Measurements from ENCODE around the gene LIPC. TPM values are rescaled to one million over a fixed set of nuclear protein-coding genes. Genes with fewer than 3 reads are reported as not detected.

The LIPC gene
- total and polyA plus RNA-seq, 2 donors, result 2.0 to 2.4 TPM

- Histone ChIP-seq H3K4me3 (ENCODE audit: low read length in 2 of 2) (no peak overlapping the region), H3K27me3 (ENCODE audit: control insufficient read depth in 2 of 2, insufficient read depth in 1 of 2, low read length in 1 of 2) (no peaks in the 10 kb centered on the region), H3K36me3 (ENCODE audit: control insufficient read depth in 2 of 2, insufficient read depth in 2 of 2, low read length in 1 of 2) (no peaks in the 10 kb centered on the region), H3K4me1 (ENCODE audit: control insufficient read depth in 2 of 2, insufficient read depth in 2 of 2, low read length in 2 of 2) (peaks cover 23 to 61% of the 10 kb centered on the region in 2 donors), H3K27ac (ENCODE audit: low read depth in 1 of 2, low read length in 1 of 2) (no peak overlapping the region), H3K9me3 (ENCODE audit: control insufficient read depth in 2 of 2, insufficient read depth in 1 of 2, low read length in 1 of 2) (peaks cover 0 to 6% of the 10 kb centered on the region in 2 donors)
- no peak for DNase-seq (ENCODE audit: low read depth in 6 of 9, low spot score in 9 of 9)
- 97% methylated on average over 11 of the region's 11 CpGs for WGBS
Observed at GRCh38 chr15:58469432-58470353, 37.9 kb downstream of the LIPC start.

DNA sequence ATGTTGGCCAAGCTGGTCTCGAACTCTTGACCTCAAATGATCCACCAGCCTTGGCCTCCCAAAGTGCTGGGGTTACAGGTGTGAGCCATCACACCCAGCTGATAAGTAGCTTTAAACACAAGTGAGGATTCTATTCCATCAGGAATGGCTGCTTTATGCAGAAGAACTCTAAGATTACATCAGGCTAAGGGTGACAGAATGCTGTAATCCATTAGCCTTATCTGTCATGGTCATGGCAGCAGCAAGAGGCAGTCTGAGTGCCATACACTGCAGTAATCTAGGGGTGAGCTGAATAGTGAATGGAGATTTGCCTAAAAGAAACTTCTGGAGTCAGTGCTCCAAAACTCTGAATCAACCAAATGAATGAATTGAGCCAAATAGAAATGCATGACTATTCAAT lies 39.6 kb downstream of the LIPC start:
- Histone ChIP-seq H3K27ac (ENCODE audit: low read depth in 1 of 2, low read length in 1 of 2) (no peak overlapping the region), H3K36me3 (ENCODE audit: control insufficient read depth in 2 of 2, insufficient read depth in 2 of 2, low read length in 1 of 2) (no peaks in the 10 kb centered on the region), H3K4me1 (ENCODE audit: control insufficient read depth in 2 of 2, insufficient read depth in 2 of 2, low read length in 2 of 2) (peaks cover 39 to 67% of the 10 kb centered on the region in 2 donors), H3K4me3 (ENCODE audit: low read length in 2 of 2) (no peak overlapping the region), H3K27me3 (ENCODE audit: control insufficient read depth in 2 of 2, insufficient read depth in 1 of 2, low read length in 1 of 2) (no peaks in the 10 kb centered on the region), H3K9me3 (ENCODE audit: control insufficient read depth in 2 of 2, insufficient read depth in 1 of 2, low read length in 1 of 2) (peaks cover 0 to 12% of the 10 kb centered on the region in 2 donors)
- DNase-seq (ENCODE audit: low read depth in 6 of 9, low spot score in 9 of 9), result no peak
- WGBS, result 97% methylated on average over 1 of the region's 1 CpG

DNA sequence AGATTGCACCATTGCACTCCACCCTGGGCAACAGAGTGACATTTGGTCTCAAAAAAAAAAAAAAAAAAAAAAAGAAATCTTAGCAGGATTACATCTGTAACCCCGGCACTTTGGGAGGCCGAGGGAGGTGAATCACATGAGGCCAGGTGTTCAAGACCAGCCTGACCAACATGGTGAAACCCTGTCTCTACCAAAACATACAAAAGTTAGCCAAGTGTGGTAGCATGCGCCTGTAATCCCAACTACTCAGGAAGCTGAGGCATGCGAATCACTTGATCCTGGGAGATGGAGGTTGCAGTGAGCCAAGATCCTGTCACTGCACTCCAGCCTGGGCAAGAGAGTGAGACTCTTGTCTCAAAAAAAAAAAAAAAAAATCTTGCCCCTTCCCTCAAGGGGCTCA lies 40.4 kb downstream of the LIPC start:
- no peak for DNase-seq (ENCODE audit: low read depth in 6 of 9, low spot score in 9 of 9)
- WGBS, result 95% methylated on average over 4 of the region's 4 CpGs
- H3K27ac ChIP-seq (ENCODE audit: low read depth in 1 of 2, low read length in 1 of 2), result peak overlapping the region in 1 of 2 donors; percentile 61
- peaks cover 48 to 73% of the 10 kb centered on the region in 2 donors for H3K4me1 ChIP-seq (ENCODE audit: control insufficient read depth in 2 of 2, insufficient read depth in 2 of 2, low read length in 2 of 2)
- no peak overlapping the region for H3K4me3 ChIP-seq (ENCODE audit: low read length in 2 of 2)
- no peaks in the 10 kb centered on the region for H3K27me3 ChIP-seq (ENCODE audit: control insufficient read depth in 2 of 2, insufficient read depth in 1 of 2, low read length in 1 of 2)
- H3K36me3 ChIP-seq (ENCODE audit: control insufficient read depth in 2 of 2, insufficient read depth in 2 of 2, low read length in 1 of 2), result no peaks in the 10 kb centered on the region
- H3K9me3 ChIP-seq (ENCODE audit: control insufficient read depth in 2 of 2, insufficient read depth in 1 of 2, low read length in 1 of 2), result peaks cover 0 to 12% of the 10 kb centered on the region in 2 donors

DNA sequence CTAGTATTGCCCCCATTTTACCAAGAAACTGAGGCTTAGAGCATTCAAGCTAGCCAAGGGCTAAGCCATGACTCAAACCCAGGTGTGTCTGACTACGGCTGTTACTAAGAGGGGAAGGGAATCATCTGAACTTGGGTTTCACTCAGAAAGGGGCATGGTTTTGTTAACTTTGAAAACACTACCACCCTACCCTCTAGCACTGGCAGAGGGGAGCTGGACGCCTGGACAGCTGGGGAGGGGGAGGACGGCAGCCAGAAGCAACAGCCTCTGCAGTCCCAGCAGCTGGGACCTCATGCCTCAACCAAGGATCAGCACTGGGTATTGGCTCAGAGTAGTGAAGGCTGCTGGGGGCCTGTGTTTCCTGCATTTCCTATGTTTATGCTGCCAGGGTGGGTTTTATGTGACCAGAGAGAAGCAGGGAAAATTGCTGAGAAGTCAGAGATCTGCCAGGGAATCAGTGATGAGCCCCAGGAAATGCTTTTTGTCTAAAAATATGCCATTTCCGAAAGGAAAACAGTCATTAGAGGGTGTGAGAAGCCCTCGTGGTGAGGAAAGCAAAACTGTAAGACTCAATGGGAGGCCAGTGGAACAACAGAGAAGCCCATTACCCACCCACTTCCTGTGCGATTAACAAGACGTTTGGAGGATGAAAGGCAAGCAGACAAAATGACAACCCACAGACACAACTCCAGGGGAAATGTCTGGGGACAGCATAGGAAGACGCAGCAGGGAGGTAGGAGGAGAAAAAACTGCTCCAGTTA lies 41.2 kb downstream of the LIPC start:
- peaks cover 53 to 77% of the 10 kb centered on the region in 2 donors for H3K4me1 ChIP-seq (ENCODE audit: control insufficient read depth in 2 of 2, insufficient read depth in 2 of 2, low read length in 2 of 2)
- H3K27ac ChIP-seq (ENCODE audit: low read depth in 1 of 2, low read length in 1 of 2), result peak overlapping the region; percentile 91 to 92
- 15% methylated on average over 8 of the region's 8 CpGs for WGBS
- H3K36me3 ChIP-seq (ENCODE audit: control insufficient read depth in 2 of 2, insufficient read depth in 2 of 2, low read length in 1 of 2), result no peaks in the 10 kb centered on the region
- peak in 7 of 9 donors; percentile 50 to 90 (median 74) for DNase-seq (ENCODE audit: low read depth in 6 of 9, low spot score in 9 of 9)
- peak overlapping the region in 1 of 2 donors; percentile 7 for H3K4me3 ChIP-seq (ENCODE audit: low read length in 2 of 2)
- H3K27me3 ChIP-seq (ENCODE audit: control insufficient read depth in 2 of 2, insufficient read depth in 1 of 2, low read length in 1 of 2), result no peaks in the 10 kb centered on the region
- H3K9me3 ChIP-seq (ENCODE audit: control insufficient read depth in 2 of 2, insufficient read depth in 1 of 2, low read length in 1 of 2), result peaks cover 0 to 12% of the 10 kb centered on the region in 2 donors

DNA sequence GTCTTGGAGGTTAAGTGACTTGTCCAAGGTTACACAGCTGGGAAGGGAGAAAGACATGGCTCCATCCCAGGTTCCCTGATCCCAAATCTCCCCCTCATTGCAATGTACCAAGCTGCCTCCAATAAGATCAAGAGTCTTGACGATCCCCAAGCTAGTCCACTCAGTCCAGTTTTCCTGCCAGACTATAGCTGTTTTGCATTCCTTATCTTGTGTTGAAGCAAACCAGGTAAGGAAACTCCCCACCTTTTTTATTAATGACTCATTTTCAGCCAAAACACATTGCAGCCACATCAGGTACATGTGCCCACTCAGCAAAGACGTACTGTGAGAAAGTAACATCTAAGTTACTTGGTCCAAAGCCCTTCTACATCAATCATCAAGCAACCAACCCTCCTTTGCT lies 41.9 kb downstream of the LIPC start:
- H3K27me3 ChIP-seq (ENCODE audit: control insufficient read depth in 2 of 2, insufficient read depth in 1 of 2, low read length in 1 of 2), result no peaks in the 10 kb centered on the region
- H3K27ac ChIP-seq (ENCODE audit: low read depth in 1 of 2, low read length in 1 of 2), result peak overlapping the region; percentile 74 to 91
- H3K4me3 ChIP-seq (ENCODE audit: low read length in 2 of 2), result no peak overlapping the region
- DNase-seq (ENCODE audit: low read depth in 6 of 9, low spot score in 9 of 9), result no peak
- peaks cover 0 to 10% of the 10 kb centered on the region in 2 donors for H3K9me3 ChIP-seq (ENCODE audit: control insufficient read depth in 2 of 2, insufficient read depth in 1 of 2, low read length in 1 of 2)
- peaks cover 53 to 80% of the 10 kb centered on the region in 2 donors for H3K4me1 ChIP-seq (ENCODE audit: control insufficient read depth in 2 of 2, insufficient read depth in 2 of 2, low read length in 2 of 2)
- WGBS, result 81% methylated on average over 2 of the region's 2 CpGs
- H3K36me3 ChIP-seq (ENCODE audit: control insufficient read depth in 2 of 2, insufficient read depth in 2 of 2, low read length in 1 of 2), result no peaks in the 10 kb centered on the region

DNA sequence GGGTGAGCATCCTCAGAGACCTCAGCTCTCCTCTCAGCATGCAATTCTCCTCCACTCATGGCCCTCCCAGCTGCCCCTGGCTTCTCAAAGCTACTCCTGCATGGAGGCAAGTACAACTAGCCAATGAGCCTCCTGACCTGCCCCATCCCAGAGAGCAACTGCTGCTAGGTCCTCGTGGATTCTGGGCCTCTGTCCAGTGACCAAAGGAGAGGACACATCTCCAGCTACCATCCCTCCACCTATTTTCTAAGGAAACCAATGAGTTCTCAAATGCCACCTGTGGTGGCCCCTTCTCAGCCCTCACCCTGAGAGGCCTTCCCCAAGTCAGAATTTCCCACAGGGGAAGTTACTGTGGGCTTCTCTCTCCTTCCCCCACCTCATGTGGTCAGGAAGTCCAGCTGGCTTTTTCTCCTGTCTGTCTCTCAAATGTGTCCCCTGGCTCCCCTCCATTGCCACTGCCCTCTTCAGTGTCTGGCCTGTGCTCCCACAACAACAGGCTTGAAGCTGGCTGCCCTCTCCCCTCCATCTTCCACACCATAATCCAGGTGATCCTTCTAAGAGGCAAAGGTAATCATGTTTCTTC lies 43.0 kb downstream of the LIPC start:
- Histone ChIP-seq H3K4me1 (ENCODE audit: control insufficient read depth in 2 of 2, insufficient read depth in 2 of 2, low read length in 2 of 2) (peaks cover 53 to 78% of the 10 kb centered on the region in 2 donors), H3K27ac (ENCODE audit: low read depth in 1 of 2, low read length in 1 of 2) (peak overlapping the region in 1 of 2 donors; percentile 3), H3K9me3 (ENCODE audit: control insufficient read depth in 2 of 2, insufficient read depth in 1 of 2, low read length in 1 of 2) (peaks cover 0 to 10% of the 10 kb centered on the region in 2 donors), H3K27me3 (ENCODE audit: control insufficient read depth in 2 of 2, insufficient read depth in 1 of 2, low read length in 1 of 2) (no peaks in the 10 kb centered on the region), H3K36me3 (ENCODE audit: control insufficient read depth in 2 of 2, insufficient read depth in 2 of 2, low read length in 1 of 2) (no peaks in the 10 kb centered on the region), H3K4me3 (ENCODE audit: low read length in 2 of 2) (no peak overlapping the region)
- WGBS, result 66% methylated on average over 1 of the region's 1 CpG
- no peak for DNase-seq (ENCODE audit: low read depth in 6 of 9, low spot score in 9 of 9)

- no peak overlapping the region for H3K4me3 ChIP-seq (ENCODE audit: low read length in 2 of 2)
- no peak for DNase-seq (ENCODE audit: low read depth in 6 of 9, low spot score in 9 of 9)
- H3K4me1 ChIP-seq (ENCODE audit: control insufficient read depth in 2 of 2, insufficient read depth in 2 of 2, low read length in 2 of 2), result peaks cover 53 to 72% of the 10 kb centered on the region in 2 donors
- 85% methylated on average over 7 of the region's 7 CpGs for WGBS
- no peaks in the 10 kb centered on the region for H3K27me3 ChIP-seq (ENCODE audit: control insufficient read depth in 2 of 2, insufficient read depth in 1 of 2, low read length in 1 of 2)
- H3K9me3 ChIP-seq (ENCODE audit: control insufficient read depth in 2 of 2, insufficient read depth in 1 of 2, low read length in 1 of 2), result peaks cover 0 to 10% of the 10 kb centered on the region in 2 donors
- no peaks in the 10 kb centered on the region for H3K36me3 ChIP-seq (ENCODE audit: control insufficient read depth in 2 of 2, insufficient read depth in 2 of 2, low read length in 1 of 2)
- H3K27ac ChIP-seq (ENCODE audit: low read depth in 1 of 2, low read length in 1 of 2), result peak overlapping the region in 1 of 2 donors; percentile 79
Observed at GRCh38 chr15:58475573-58476524, 44.1 kb downstream of the LIPC start.

DNA sequence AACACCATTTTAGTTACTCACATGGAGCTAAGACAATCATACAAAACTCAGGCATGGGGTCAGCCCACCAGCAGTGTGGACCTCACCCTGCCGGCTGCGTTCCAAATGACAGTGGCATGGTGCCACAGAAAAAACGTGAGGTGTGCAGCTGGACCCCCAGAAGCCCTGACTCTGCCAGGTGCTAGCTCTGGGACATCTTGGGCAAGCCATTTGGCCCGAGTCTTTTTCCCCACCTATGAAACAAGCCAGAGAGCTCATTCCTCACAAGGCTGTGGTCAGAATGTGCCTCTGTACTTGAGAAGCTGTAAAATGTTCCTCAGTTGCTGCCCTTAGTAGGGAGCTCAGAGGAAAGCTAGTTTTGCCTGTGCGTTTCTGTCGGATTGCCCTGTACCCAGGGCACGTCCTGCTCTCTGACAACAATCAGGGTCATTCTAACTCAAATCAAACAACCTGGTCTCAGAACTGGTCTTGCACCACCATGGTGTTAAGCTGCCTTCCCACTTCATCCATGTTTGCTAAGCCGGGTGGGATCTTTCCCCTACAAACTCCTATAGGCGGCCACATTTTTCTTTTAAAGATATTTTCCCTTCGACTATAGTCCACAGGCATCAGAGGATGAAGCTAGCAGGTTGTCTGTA lies 44.9 kb downstream of the LIPC start:
- WGBS, result 80% methylated on average over 10 of the region's 10 CpGs
- Histone ChIP-seq H3K4me3 (ENCODE audit: low read length in 2 of 2) (no peak overlapping the region), H3K27me3 (ENCODE audit: control insufficient read depth in 2 of 2, insufficient read depth in 1 of 2, low read length in 1 of 2) (no peaks in the 10 kb centered on the region), H3K4me1 (ENCODE audit: control insufficient read depth in 2 of 2, insufficient read depth in 2 of 2, low read length in 2 of 2) (peaks cover 53 to 66% of the 10 kb centered on the region in 2 donors), H3K36me3 (ENCODE audit: control insufficient read depth in 2 of 2, insufficient read depth in 2 of 2, low read length in 1 of 2) (no peaks in the 10 kb centered on the region), H3K27ac (ENCODE audit: low read depth in 1 of 2, low read length in 1 of 2) (peak overlapping the region in 1 of 2 donors; percentile 79), H3K9me3 (ENCODE audit: control insufficient read depth in 2 of 2, insufficient read depth in 1 of 2, low read length in 1 of 2) (peaks cover 0 to 10% of the 10 kb centered on the region in 2 donors)
- DNase-seq (ENCODE audit: low read depth in 6 of 9, low spot score in 9 of 9), result no peak
